A549 (cell line): ENCODE data around the gene CLASP1. TPM values are rescaled to one million over a fixed set of nuclear protein-coding genes. Genes with fewer than 3 reads are reported as not detected.

Experiments
- ATAC-seq, 2 experiments: fragments of 200-7000 bp in 1 of 2; fragments of >200 bp in 1 of 2; cut with Nextera tagmentation in 1 of 2; cut with Tn5 transposase in 1 of 2; 3 replicates each; pipeline versions ENCODE4 v1.8.0 to v1.9.1; 2018 to 2020; ENCODE audit warnings: mild to moderate bottlenecking in 1 of 2, moderate library complexity in 1 of 2
- CTCF ChIA-PET: fragments of 300-600 bp; sonication (Branson Sonifier 250); formaldehyde crosslinking; extraction: SDS; loops from one replicate; lab custom pipeline; 2021; ENCODE audit warnings: antibody characterized with exemption, inconsistent platforms; lab: Yijun Ruan, JAX
- POLR2A ChIA-PET: fragments of 350-600 bp; formaldehyde crosslinking; extraction: SDS; loops from one replicate; lab custom pipeline; 2021; ENCODE audit warnings: antibody characterized with exemption, inconsistent platforms; lab: Yijun Ruan, JAX
- DNase-seq, 2 experiments: peaks; one replicate each; pipeline versions ENCODE4 v3.0.0 to v3.0.0-alpha.2; 2011 to 2016; ENCODE audit warnings: low read depth in 1 of 2, low spot score in 1 of 2
- FAIRE-seq: peaks from 2 replicates; lab custom pipeline; 2011; peaks lifted over from hg19 to GRCh38; lab: Jason Lieb, UNC
- H3K27ac ChIP-seq, 2 experiments: fragments of >200 bp; sonication (Bioruptor Twin); formaldehyde crosslinking; 3 replicates each; pipeline ENCODE4 v1.5.1; 2016 to 2017
- H3K4me1 ChIP-seq: fragments of >200 bp; sonication (Bioruptor Twin); formaldehyde crosslinking; 3 replicates; pipeline ENCODE4 v1.6.1; 2016
- H3K4me2 ChIP-seq: fragments of >200 bp; sonication (Bioruptor Twin); formaldehyde crosslinking; 3 replicates; pipeline ENCODE4 v1.6.1; 2016
- H3K4me3 ChIP-seq: fragments of >200 bp; sonication (Bioruptor Twin); formaldehyde crosslinking; 3 replicates; pipeline ENCODE4 v1.5.1; 2016
- H3K9me3 ChIP-seq: fragments of >200 bp; sonication (Bioruptor Twin); formaldehyde crosslinking; 3 replicates; pipeline ENCODE4 v1.6.1; 2016
- ATOH8 ChIP-seq: fragments of 250-450 bp; sonication (Bioruptor Pico); IDR thresholded peaks from 2 replicates; pipeline ENCODE4 v1.5.0; 2020; ENCODE audit warnings: low read depth, mild to moderate bottlenecking, moderate library complexity
- CEBPB ChIP-seq, 2 experiments: fragments of >200 bp in 1 of 2; sonication (Bioruptor Twin) in 1 of 2; formaldehyde crosslinking in 1 of 2; IDR thresholded peaks; 2 replicates each; pipeline ENCODE4 v1.6.1; 2012 to 2016
- CHD2 ChIP-seq: fragments of 150-350 bp; IDR thresholded peaks from 2 replicates; pipeline ENCODE4 v1.6.1; 2014; ENCODE audit warnings: low read length; ENCODE audit not compliant: partially characterized antibody
- CTCF ChIP-seq: fragments of >200 bp; sonication (Bioruptor Twin); formaldehyde crosslinking; IDR thresholded peaks from 3 replicates; pipeline ENCODE4 v1.5.1; 2016
- E2F6 ChIP-seq: IDR thresholded peaks from 2 replicates; pipeline ENCODE4 v1.6.1; 2012; ENCODE audit warnings: low read depth, borderline replicate concordance
- EHMT2 ChIP-seq: fragments of 200-600 bp; sonication (generic); IDR thresholded peaks from 2 replicates; pipeline ENCODE4 v1.6.1; 2016; ENCODE audit warnings: antibody characterized with exemption, low read depth, mild to moderate bottlenecking, moderate library complexity
- FOXS1 ChIP-seq: fragments of 250-450 bp; sonication (Bioruptor Pico); IDR thresholded peaks from 2 replicates; pipeline ENCODE4 v1.5.0; 2020; ENCODE audit warnings: mild to moderate bottlenecking, moderate library complexity
- HDAC2 ChIP-seq: fragments of 200-600 bp; sonication (generic); IDR thresholded peaks from 2 replicates; pipeline ENCODE4 v1.6.1; 2016
- HEYL ChIP-seq: fragments of 250-450 bp; sonication (Bioruptor Pico); IDR thresholded peaks from 2 replicates; pipeline ENCODE4 v1.8.0; 2021; ENCODE audit warnings: mild to moderate bottlenecking, moderate library complexity
- MAX ChIP-seq: IDR thresholded peaks from 2 replicates; pipeline ENCODE4 v1.6.1; 2012
- MAZ ChIP-seq: fragments of 150-350 bp; IDR thresholded peaks from 2 replicates; pipeline ENCODE4 v1.6.1; 2014; ENCODE audit warnings: antibody characterized with exemption, low read depth, low read length, borderline replicate concordance
- MYC ChIP-seq: IDR thresholded peaks from 2 replicates; pipeline ENCODE4 v1.6.1; 2012; ENCODE audit warnings: mild to moderate bottlenecking, inconsistent platforms, low read length, improper control_type of control experiment, borderline replicate concordance
- NFE2L2 ChIP-seq: fragments of 150-350 bp; conservative IDR thresholded peaks from 2 replicates; pipeline ENCODE4 v1.6.1; 2014; ENCODE audit warnings: low read length
- NR3C1 ChIP-seq: fragments of >200 bp; sonication (Bioruptor Twin); formaldehyde crosslinking; IDR thresholded peaks from 3 replicates; pipeline ENCODE4 v1.6.1; 2017
- PBX3 ChIP-seq: IDR thresholded peaks from 2 replicates; pipeline ENCODE4 v1.6.1; 2012
- RARB ChIP-seq: fragments of 250-450 bp; sonication (Bioruptor Pico); IDR thresholded peaks from 2 replicates; pipeline ENCODE4 v1.8.0; 2021; ENCODE audit warnings: mild to moderate bottlenecking, moderate library complexity
- RCOR1 ChIP-seq: fragments of 150-350 bp; IDR thresholded peaks from 2 replicates; pipeline ENCODE4 v1.6.1; 2014; ENCODE audit warnings: antibody characterized with exemption, low read length, low read depth
- SREBF2 ChIP-seq: fragments of 450-650 bp; IDR thresholded peaks from 2 replicates; pipeline ENCODE4 v1.6.1; 2014; ENCODE audit warnings: mild to moderate bottlenecking, moderate library complexity
- TP53 ChIP-seq: fragments of 250-450 bp; sonication (Bioruptor Pico); IDR thresholded peaks from 2 replicates; pipeline ENCODE4 v1.5.0; 2021; ENCODE audit warnings: mild to moderate bottlenecking, moderate library complexity
- USF2 ChIP-seq: fragments of 450-650 bp; IDR thresholded peaks from 2 replicates; pipeline ENCODE4 v1.6.1; 2014; ENCODE audit warnings: antibody characterized with exemption
- ZFP36 ChIP-seq: fragments of 450-650 bp; IDR thresholded peaks from 2 replicates; pipeline ENCODE4 v1.6.1; 2014; ENCODE audit warnings: borderline replicate concordance; ENCODE audit not compliant: partially characterized antibody
- WGBS: methylation state at CpG from one replicate; pipeline ENCODE4 v1.1.6; 2017; ENCODE audit errors: missing lambda C conversion rate; 5-methylcytosine and 5-hydroxymethylcytosine counted together
- polyA plus RNA-seq, 4 experiments: library from polyadenylated mRNA; depleted of rRNA in 3 of 4; stranded (reverse); fragments of >200 nt; fragmentation: RNase III in 1 of 4; extraction: RNeasy Plus Mini Kit Qiagen cat#74134 plus additional on column Dnase treatment in 1 of 4; gene quantifications; 2 replicates in 3 of 4; 3 replicates in 1 of 4; pipeline ENCODE4 v1.2.3, GENCODE V29; 2011 to 2017

CLASP1 gene
- polyA plus RNA-seq, 2 of the 4 experiments (the other 2 are of a cell fraction) = 11.7 to 15.8 TPM

GRCh38 chr2:121696410-121696930 is 47.2 kb upstream of the CLASP1 start:
- no peak overlapping the region for H3K4me3 ChIP-seq
- TF ChIP-seq FOXS1 (CRISPR knock-in tag) = no peak
- no peak for TF ChIP-seq HDAC2
- no peak for TF ChIP-seq RARB
- TF ChIP-seq PBX3 = no peak
- no peak for TF ChIP-seq RCOR1
- TF ChIP-seq SREBF2 = no peak
- TF ChIP-seq E2F6 = no peak
- TF ChIP-seq HEYL (CRISPR knock-in tag) = no peak
- TF ChIP-seq CTCF = no peak
- no peak for TF ChIP-seq TP53
- no peak for TF ChIP-seq EHMT2
- no peak for TF ChIP-seq ZFP36
- no peak for TF ChIP-seq MYC
- TF ChIP-seq CHD2 = no peak
- TF ChIP-seq ATOH8 (CRISPR knock-in tag) = no peak
- TF ChIP-seq NFE2L2 = no peak
- no peak for TF ChIP-seq MAX
- no peak for TF ChIP-seq USF2
- no peak for TF ChIP-seq MAZ
- no peak for TF ChIP-seq CEBPB (IDR thresholded peaks at IDR 0.05)
- POLR2A ChIA-PET = no interaction called here
- H3K9me3 ChIP-seq = no peaks in the 10 kb centered on the region
- H3K4me1 ChIP-seq = peaks cover 35% of the 10 kb centered on the region
- CTCF ChIA-PET = interaction anchor here (1.3 to 1.9 kb wide), 2 partner anchors 18 to 166 kb away, joined by 4 to 5 read pairs; partner anchors contain the start of gene RNU4ATAC
- DNase-seq (no peak), ATAC-seq (no peak), FAIRE-seq (no peak)
- H3K4me2 ChIP-seq = no peak overlapping the region
- peak overlapping the region in 1 of 2 experiments; percentile 37; a peak in 2 of 6 replicates for H3K27ac ChIP-seq
- WGBS = 91% methylated on average over 7 of the region's 7 CpGs

GRCh38 chr2:121695171-121695451 is 45.8 kb upstream of the CLASP1 start:
- no peak for DNase-seq
- FAIRE-seq = no peak
- 63% methylated on average over 2 of the region's 2 CpGs for WGBS
- H3K9me3 ChIP-seq = no peaks in the 10 kb centered on the region
- H3K27ac ChIP-seq = peak overlapping the region in 1 of 2 experiments; percentile 45; a peak in 2 of 6 replicates
- ATAC-seq = no peak
- CTCF ChIA-PET = interaction anchor here (1.3 kb wide), 1 partner anchor 17 kb away, joined by 4 read pairs; no protein-coding TSS in a partner anchor
- peaks cover 29% of the 10 kb centered on the region for H3K4me1 ChIP-seq
- POLR2A ChIA-PET = no interaction called here
- TF ChIP-seq NR3C1 = no peak
- no peak overlapping the region for H3K4me3 ChIP-seq
- H3K4me2 ChIP-seq = no peak overlapping the region
